HG02759 (cell line): ENCODE measurements around the gene ERCC1.

Experiments
- ATAC-seq: cut with Tn5 transposase; IDR thresholded peaks from one replicate; pipeline ENCODE4 v1.9.1; 2021; ENCODE audit warnings: mild to moderate bottlenecking, moderate library complexity; ENCODE audit not compliant: unreplicated experiment

Gene ERCC1

GRCh38 chr19:45370410-45371204, 53.1 kb downstream of the ERCC1 start, which contains the start of gene ERCC2:
TSS of gene ERCC2 (minus strand) at chr19:45370573. CDS start at chr19:45370540, 33 bp downstream.
- peak; percentile 96 for ATAC-seq

DNA sequence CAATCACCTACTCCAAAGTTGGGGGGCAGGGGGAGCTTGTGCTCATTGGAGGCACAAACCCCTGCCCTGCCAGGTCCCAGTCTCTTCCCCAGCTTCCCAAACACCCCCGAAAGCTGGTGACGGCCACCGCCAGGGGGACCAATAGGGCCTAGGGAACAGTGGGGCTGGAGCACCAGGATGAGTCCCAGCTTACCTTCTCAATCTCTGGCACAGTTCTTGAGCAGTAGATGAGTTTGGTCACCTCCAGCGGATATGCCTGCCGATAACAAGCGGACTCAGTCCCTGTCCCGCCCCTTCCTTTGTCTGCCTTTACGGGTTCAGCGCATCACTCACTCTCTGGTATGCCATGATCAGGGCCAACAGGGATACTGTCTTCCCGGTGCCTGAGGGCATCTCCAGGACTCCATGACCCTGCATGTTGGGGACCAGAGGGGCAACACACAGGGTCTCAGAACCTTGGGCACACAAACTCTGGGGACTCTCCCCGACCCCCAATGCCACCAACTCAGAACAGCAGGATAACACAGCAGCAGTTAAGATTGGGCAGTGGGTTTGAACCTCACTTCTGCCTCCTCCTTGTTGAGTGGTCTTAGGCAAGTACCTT, 54.9 kb downstream of the ERCC1 start:
- ATAC-seq = no peak

- no peak for ATAC-seq
Observed at GRCh38 chr19:45368127-45368526, 55.6 kb downstream of the ERCC1 start.

DNA sequence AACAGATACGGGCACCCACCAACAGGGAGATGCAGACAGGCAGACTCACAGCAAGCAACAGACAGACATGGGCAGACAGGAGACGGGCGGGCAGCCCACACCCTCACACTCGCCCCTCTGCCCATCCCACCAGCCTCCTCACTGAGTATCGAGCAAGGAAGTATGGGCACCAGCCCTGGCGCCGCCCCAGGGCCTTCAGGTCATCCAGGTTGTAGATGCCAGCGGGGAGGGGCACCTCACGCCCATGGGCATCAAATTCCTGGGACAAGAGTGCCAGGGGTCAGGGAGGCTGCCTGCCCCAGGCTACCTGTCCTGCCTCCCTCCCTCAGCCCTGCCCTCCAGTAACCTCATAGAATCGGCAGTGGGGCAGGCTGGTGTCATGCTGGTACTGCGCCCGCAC, 59.0 kb downstream of the ERCC1 start:
- ATAC-seq = no peak

DNA sequence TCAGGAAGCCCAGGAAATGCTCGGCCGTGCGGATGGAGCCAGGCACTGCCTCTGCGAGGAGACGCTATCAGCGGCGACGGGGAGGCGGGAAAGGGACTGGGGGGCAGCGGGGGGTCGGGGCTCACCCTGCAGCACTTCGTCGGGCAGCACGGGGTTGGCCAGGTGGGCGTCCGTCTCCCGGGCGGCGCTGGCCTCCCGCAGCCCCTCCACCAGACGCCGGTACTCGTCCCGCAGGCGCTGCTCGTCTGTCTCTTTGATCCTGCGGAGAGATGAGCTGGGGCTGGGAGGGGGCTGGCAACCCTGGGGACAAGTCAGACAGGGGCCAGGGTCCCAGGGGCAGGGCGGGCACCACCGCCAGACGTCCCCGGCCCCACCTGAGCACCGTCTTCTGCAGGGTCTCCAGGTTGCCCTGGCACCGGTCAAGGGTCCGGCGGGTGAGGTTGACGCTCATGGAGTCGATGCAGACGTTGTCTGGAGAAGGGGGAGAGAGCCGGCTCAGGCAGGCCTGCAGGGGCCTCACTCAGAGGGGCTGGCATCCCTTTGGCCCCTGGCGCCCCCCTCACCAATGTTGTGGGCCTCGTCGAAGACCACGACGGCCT, 59.8 kb downstream of the ERCC1 start:
- no peak for ATAC-seq

DNA sequence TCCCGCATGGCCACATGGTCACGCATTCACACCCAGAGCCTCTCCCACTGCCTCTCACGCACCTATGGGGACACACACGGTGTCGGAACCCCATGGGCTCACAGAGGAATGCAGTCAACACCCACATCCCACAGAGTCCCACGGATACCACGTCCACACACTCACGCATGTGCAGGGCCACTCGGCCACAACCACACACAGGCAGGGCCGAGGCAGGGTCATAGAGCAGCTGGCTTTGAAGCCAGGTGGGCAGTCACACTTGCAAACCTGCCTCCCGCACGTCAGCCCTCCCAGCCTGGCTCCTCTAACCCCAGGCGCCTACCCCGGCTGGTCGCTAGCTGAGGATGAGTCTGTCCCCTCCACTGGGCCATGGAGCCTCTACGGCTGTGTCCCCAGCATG, 61.4 kb downstream of the ERCC1 start:
- ATAC-seq = no peak

GRCh38 chr19:45361608-45362007, 62.1 kb downstream of the ERCC1 start:
- no peak for ATAC-seq

- ATAC-seq = no peak
Observed at GRCh38 chr19:45358213-45358792, 65.4 kb downstream of the ERCC1 start.

- no peak for ATAC-seq
Observed at GRCh38 chr19:45357445-45357783, 66.3 kb downstream of the ERCC1 start.
